Large intestine (tissue), 3 donors: ENCODE measurements around the gene RSBN1. TPM values are rescaled to one million over a fixed set of nuclear protein-coding genes. Genes with fewer than 3 reads are reported as not detected.
"Not testable (repeated sequence)": the region's sequence is repeated elsewhere in the genome, so short reads cannot be mapped to it uniquely, and the experiment has no call there.

Source experiments
- DNase-seq, 2 donors: peaks; one replicate each; pipeline versions ENCODE4 v3.0.0 to v3.0.0-alpha.2; 2013
- H3K27ac ChIP-seq: one replicate; pipeline ENCODE4 v1.5.1; 2013; ENCODE audit warnings: low read length
- H3K27me3 ChIP-seq: 2 replicates; pipeline ENCODE4 v1.6.1; 2013; ENCODE audit warnings: low read length; ENCODE audit not compliant: control insufficient read depth, insufficient read depth
- H3K36me3 ChIP-seq: 2 replicates; pipeline ENCODE4 v1.6.1; 2013; ENCODE audit warnings: low read length; ENCODE audit not compliant: control insufficient read depth, insufficient read depth
- H3K4me1 ChIP-seq: one replicate; pipeline ENCODE4 v1.6.1; 2013; ENCODE audit warnings: low read length; ENCODE audit not compliant: control insufficient read depth, insufficient read depth
- H3K4me3 ChIP-seq: one replicate; pipeline ENCODE4 v1.5.1; 2013; ENCODE audit warnings: low read length
- H3K9me3 ChIP-seq: one replicate; pipeline ENCODE4 v1.6.1; 2013; ENCODE audit warnings: mild to moderate bottlenecking, low read depth, low read length, moderate library complexity; ENCODE audit not compliant: control insufficient read depth
- WGBS: methylation state at CpG from one replicate; pipeline ENCODE4 v1.1.5; 2013; ENCODE audit warnings: low lambda C conversion rate; ENCODE audit not compliant: insufficient coverage; 5-methylcytosine and 5-hydroxymethylcytosine counted together
- polyA plus RNA-seq: library from polyadenylated mRNA; unstranded; fragments of 120-200 nt; gene quantifications from one replicate; pipeline ENCODE4 v1.2.1, GENCODE V29; 2013

The RSBN1 gene
- polyA plus RNA-seq, 1 donor, result 17.2 TPM

GRCh38 chr1:113744114-113744513, 68.2 kb downstream of the RSBN1 start:
- WGBS, result no CpG with 5 or more reads among the region's 1 CpG
- no peak overlapping the region for H3K4me3 ChIP-seq
- no peaks in the 10 kb centered on the region for H3K4me1 ChIP-seq

GRCh38 chr1:113742515-113742914, 69.8 kb downstream of the RSBN1 start:
- DNase-seq, result peak in 1 of 2 donors; percentile 39
- no peak overlapping the region for H3K27ac ChIP-seq
- WGBS, result no CpG with 5 or more reads among the region's 5 CpGs

More at GRCh38 chr1:113744114-113744513, 68.2 kb downstream of the RSBN1 start:
- H3K36me3 ChIP-seq, result no peaks in the 10 kb centered on the region
- no peak for DNase-seq
- no peaks in the 10 kb centered on the region for H3K9me3 ChIP-seq
- no peaks in the 10 kb centered on the region for H3K27me3 ChIP-seq
- H3K27ac ChIP-seq, result no peak overlapping the region

DNA sequence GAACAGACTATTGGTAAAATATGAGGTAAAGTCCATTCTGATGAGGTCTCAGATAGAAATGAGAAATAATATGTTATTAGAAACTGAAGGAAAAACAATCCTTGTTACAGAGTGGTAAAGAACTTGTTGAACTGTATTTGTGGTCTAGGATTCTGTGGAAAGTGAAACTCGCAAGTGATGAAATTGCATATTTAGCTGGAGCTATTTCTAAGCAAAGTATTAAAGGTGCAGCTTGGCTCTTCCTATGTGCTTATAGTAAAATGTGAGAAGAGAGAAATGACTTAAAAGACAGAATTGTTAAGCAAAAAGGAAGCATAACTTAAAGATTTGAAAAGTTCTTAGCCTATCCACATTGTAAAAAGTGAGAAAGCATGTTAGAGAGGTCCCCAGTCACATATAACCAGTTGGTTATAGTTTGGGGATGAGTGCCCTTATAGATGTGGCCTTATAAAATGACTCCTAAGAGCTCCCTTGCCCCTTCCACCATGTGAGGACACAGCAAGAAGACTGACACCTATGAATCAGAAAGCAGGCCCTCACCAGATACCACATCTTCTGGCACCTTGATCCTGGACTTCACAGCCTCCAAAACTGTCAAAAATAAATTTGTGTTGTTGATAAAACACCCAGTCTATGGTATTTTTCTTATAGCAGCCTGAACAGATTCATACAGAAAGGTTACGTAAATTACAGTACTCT, 77.8 kb downstream of the RSBN1 start:
- 96% methylated on average over 2 of the region's 2 CpGs for WGBS
- Histone ChIP-seq H3K27me3 (no peaks in the 10 kb centered on the region), H3K36me3 (peaks cover 5% of the 10 kb centered on the region), H3K4me3 (no peak overlapping the region), H3K4me1 (no peaks in the 10 kb centered on the region), H3K9me3 (no peaks in the 10 kb centered on the region), H3K27ac (no peak overlapping the region)
- DNase-seq, result no peak

More at GRCh38 chr1:113742515-113742914, 69.8 kb downstream of the RSBN1 start:
- Histone ChIP-seq H3K4me1 (no peaks in the 10 kb centered on the region), H3K27me3 (no peaks in the 10 kb centered on the region), H3K9me3 (no peaks in the 10 kb centered on the region), H3K36me3 (peaks cover 3% of the 10 kb centered on the region), H3K4me3 (no peak overlapping the region)

DNA sequence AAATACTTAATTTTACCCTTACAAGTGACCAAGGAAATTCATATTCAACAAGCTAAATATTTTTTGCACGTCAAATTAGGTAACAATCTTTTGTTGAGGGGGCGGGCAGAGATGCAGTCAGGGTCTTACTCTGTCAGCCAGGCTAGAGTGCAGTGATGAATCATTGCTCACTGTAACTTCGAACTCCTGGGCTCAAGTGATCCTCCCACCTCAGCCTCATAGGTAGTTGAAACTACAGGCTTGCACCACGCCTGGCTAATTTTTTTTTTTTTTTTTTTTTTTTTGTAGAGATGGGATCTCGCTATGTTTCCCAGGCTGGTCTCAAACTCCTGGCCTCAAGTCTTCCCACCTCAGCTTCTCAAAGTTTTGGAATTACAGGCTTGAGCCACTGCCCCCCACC, 79.5 kb downstream of the RSBN1 start:
- Histone ChIP-seq H3K4me1 (no peaks in the 10 kb centered on the region), H3K4me3 (no peak overlapping the region), H3K27ac (no peak overlapping the region), H3K9me3 (no peaks in the 10 kb centered on the region), H3K27me3 (no peaks in the 10 kb centered on the region), H3K36me3 (peaks cover 4% of the 10 kb centered on the region)
- DNase-seq, result no peak
- no CpG with 5 or more reads among the region's 5 CpGs for WGBS

DNA sequence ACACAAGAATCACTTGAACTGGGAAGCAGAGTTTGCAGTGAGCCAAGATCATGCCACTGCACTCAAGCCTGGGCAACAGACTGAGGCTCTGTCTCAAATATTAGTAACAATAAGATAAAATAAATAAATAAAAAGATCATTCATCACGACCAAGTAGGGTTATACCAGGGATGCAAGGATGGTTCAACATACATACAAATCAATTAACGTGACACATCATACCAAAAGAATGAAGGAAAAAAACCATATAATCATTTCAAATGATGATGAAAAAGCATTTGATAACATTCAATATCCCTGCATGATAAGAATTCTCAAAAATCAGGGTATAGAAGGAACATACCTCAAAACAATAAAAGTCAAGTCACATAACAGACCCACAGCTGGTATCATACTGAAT, 91.3 kb downstream of the RSBN1 start:
- Histone ChIP-seq H3K27me3 (no peaks in the 10 kb centered on the region), H3K4me3 (no peak overlapping the region), H3K36me3 (peaks cover 5% of the 10 kb centered on the region), H3K4me1 (no peaks in the 10 kb centered on the region), H3K9me3 (no peaks in the 10 kb centered on the region), H3K27ac (no peak overlapping the region)
- no peak for DNase-seq
- WGBS, result 100% methylated on average over 1 of the region's 2 CpGs

- WGBS, result no CpG with 5 or more reads among the region's 5 CpGs
- not testable (repeated sequence) for H3K27me3 ChIP-seq, H3K4me1 ChIP-seq, H3K27ac ChIP-seq, H3K4me3 ChIP-seq, H3K9me3 ChIP-seq, H3K36me3 ChIP-seq, DNase-seq
Observed at GRCh38 chr1:113718621-113719020, 93.7 kb downstream of the RSBN1 start.

- not testable (repeated sequence) for H3K4me3 ChIP-seq, H3K9me3 ChIP-seq, H3K36me3 ChIP-seq, H3K4me1 ChIP-seq, H3K27me3 ChIP-seq, DNase-seq, H3K27ac ChIP-seq
- WGBS, result 100% methylated on average over 1 of the region's 6 CpGs
Observed at GRCh38 chr1:113717506-113717905, 94.8 kb downstream of the RSBN1 start.

- WGBS, result 80% methylated on average over 1 of the region's 3 CpGs
- H3K4me3 ChIP-seq, result no peak overlapping the region
- DNase-seq, result no peak
- H3K36me3 ChIP-seq, result peaks cover 6% of the 10 kb centered on the region
- no peaks in the 10 kb centered on the region for H3K9me3 ChIP-seq
- H3K27ac ChIP-seq, result no peak overlapping the region
- H3K4me1 ChIP-seq, result no peaks in the 10 kb centered on the region
- no peaks in the 10 kb centered on the region for H3K27me3 ChIP-seq
Observed at GRCh38 chr1:113714606-113715269, 97.5 kb downstream of the RSBN1 start.

Other genes with a start within 250 kb of the RSBN1 start
- 9.6 TPM for gene PHTF1, start 53.0 kb downstream of the RSBN1 start, polyA plus RNA-seq
- 3.6 TPM for gene PTPN22, start 59.2 kb upstream of the RSBN1 start, polyA plus RNA-seq
- gene BCL2L15, start 75.1 kb upstream of the RSBN1 start, polyA plus RNA-seq, result 22.8 TPM
- gene AP4B1, start 92.3 kb upstream of the RSBN1 start, polyA plus RNA-seq, result 39.6 TPM
- 6.5 TPM for gene DCLRE1B, start 92.8 kb upstream of the RSBN1 start, polyA plus RNA-seq
- gene HIPK1, start 116.8 kb upstream of the RSBN1 start, polyA plus RNA-seq, result 31.5 TPM
- gene OLFML3, start 167.0 kb upstream of the RSBN1 start, polyA plus RNA-seq, result 54.9 TPM